ENCODE data around the gene AUTS2.

DNA sequence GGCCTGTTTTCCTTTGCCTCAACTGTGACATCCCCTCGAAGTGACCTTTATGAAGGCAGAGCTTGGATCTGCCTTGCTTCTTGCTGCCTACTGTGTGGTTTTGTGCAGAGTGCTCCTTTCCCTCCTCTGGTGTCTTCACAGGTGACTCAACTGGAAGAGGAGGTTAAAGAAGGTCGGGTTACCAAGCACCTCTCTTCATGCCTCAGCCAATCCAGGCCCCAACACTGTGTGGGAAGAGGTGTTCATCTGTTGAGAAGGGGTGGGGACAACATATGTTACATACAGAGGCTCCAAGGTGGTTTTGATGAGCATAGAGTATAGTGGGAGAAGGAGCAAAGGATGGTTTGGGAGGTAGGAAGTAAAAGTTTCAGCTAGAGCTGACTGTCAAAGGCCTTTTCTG is 155.7 kb downstream of the AUTS2 start:
- TF ChIP-seq POLR2A (IDR thresholded peaks at IDR 0.05; ENCODE audit: low read depth, low read length): no peak
- no peak for TF ChIP-seq POLR2AphosphoS5 (IDR thresholded peaks at IDR 0.05; ENCODE audit: low read depth, low read length)
